Natural killer cell (primary cell): ENCODE measurements around the gene CLIP3. TPM values are rescaled to one million over a fixed set of nuclear protein-coding genes. Genes with fewer than 3 reads are reported as not detected.
"Not testable (repeated sequence)": the region's sequence is repeated elsewhere in the genome, so short reads cannot be mapped to it uniquely, and the experiment has no call there.

Source experiments
- ATAC-seq, 3 donors: fragments of 150-1000 bp in 2 of 3; fragments of 200-7000 bp in 1 of 3; cut with Tn5 transposase; 1 replicate in 1 of 3; 2 replicates in 2 of 3; pipeline ENCODE4 v1.10.0; 2021; ENCODE audit warnings: mild to moderate bottlenecking in 2 of 3, moderate library complexity in 2 of 3
- DNase-seq, 2 donors: peaks; one replicate each; pipeline versions ENCODE4 v3.0.0 to v3.0.0-alpha.2; 2013 to 2021; ENCODE audit warnings: mixed read lengths in 1 of 2
- H3K27ac ChIP-seq: one replicate; pipeline ENCODE4 v1.5.1; 2013; ENCODE audit warnings: mild to moderate bottlenecking, low read length
- H3K27me3 ChIP-seq: one replicate; pipeline ENCODE4 v1.6.1; 2013; ENCODE audit warnings: low read length; ENCODE audit not compliant: control insufficient read depth, insufficient read depth
- H3K36me3 ChIP-seq: one replicate; pipeline ENCODE4 v1.6.1; 2013; ENCODE audit warnings: low read length; ENCODE audit not compliant: control insufficient read depth, insufficient read depth
- H3K4me1 ChIP-seq: one replicate; pipeline ENCODE4 v1.6.1; 2013; ENCODE audit warnings: low read length; ENCODE audit not compliant: control insufficient read depth, insufficient read depth
- H3K4me3 ChIP-seq: one replicate; pipeline ENCODE4 v1.5.1; 2013; ENCODE audit warnings: low read length
- H3K9me3 ChIP-seq: one replicate; pipeline ENCODE4 v1.6.1; 2013; ENCODE audit warnings: low read length; ENCODE audit not compliant: control insufficient read depth, insufficient read depth
- H3K27ac Mint-ChIP-seq, 2 donors: one replicate each; pipeline ENCODE4 v1.8.0; 2022; ENCODE audit warnings: mild to moderate bottlenecking in 2 of 2, mixed read lengths in 2 of 2, moderate library complexity in 1 of 2
- H3K27me3 Mint-ChIP-seq, 2 donors: one replicate each; pipeline ENCODE4 v1.8.0; 2022; ENCODE audit warnings: low read depth in 2 of 2, mixed read lengths in 2 of 2
- H3K36me3 Mint-ChIP-seq: one replicate; pipeline ENCODE4 v1.8.0; 2022; ENCODE audit warnings: mixed read lengths
- H3K4me1 Mint-ChIP-seq, 2 donors: one replicate each; pipeline ENCODE4 v1.8.0; 2022; ENCODE audit warnings: mixed read lengths in 2 of 2
- H3K4me3 Mint-ChIP-seq: one replicate; pipeline ENCODE4 v1.8.0; 2022; ENCODE audit warnings: mild to moderate bottlenecking, moderate library complexity, mixed read lengths
- H3K9me3 Mint-ChIP-seq, 2 donors: one replicate each; pipeline ENCODE4 v1.8.0; 2022; ENCODE audit warnings: mixed read lengths in 2 of 2
- WGBS: methylation state at CpG from one replicate; pipeline ENCODE4 v1.1.7; 2013; ENCODE audit warnings: missing lambda C conversion rate; ENCODE audit not compliant: insufficient coverage; 5-methylcytosine and 5-hydroxymethylcytosine counted together
- intact Hi-C: fragments of 100-400 bp; cut with micrococcal nuclease; formaldehyde crosslinking; loops from one replicate; pipeline ENCODE4 v1.14.2; 2022
- total RNA-seq, 4 donors: library from RNA; stranded (reverse); fragments of 120-200 nt in 1 of 4; gene quantifications; one replicate each; pipeline versions ENCODE4 v1.2.3 to v1.2.4, GENCODE V29; 2013 to 2022
- TF ChIP-seq, protein P1 (sequence below): fragments of 200-600 bp; IDR thresholded peaks from one replicate; pipeline ENCODE4 v1.8.0; 2022; ENCODE audit warnings: antibody characterized with exemption

The CLIP3 gene
- total RNA-seq, 3 donors from 2014 or later (not counting 1 experiment from before 2014, with no cell fraction given): 0.33 to 2.1 (median 1.3) TPM

DNA sequence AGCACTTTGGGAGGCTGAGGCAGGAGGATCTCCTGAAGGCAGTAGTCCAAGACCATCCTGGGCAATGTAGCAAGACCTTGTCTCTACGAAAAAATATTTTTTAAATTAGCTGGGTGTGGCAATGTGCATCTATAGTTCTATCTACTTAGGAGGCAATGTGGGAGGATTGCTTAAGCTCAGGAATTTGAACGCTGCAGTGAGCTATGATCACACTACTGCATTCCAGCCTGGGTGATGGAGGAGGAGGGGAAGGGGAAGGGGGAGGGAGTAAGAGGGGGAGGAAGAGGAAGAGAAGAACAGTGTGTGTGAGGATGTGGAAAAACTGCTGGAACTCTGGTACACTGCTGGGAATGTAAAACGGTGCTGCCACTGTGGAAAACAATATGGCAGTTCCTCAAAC lies 9.2 kb upstream of the CLIP3 start:
- Mint-ChIP-seq H3K9me3 (no peaks in the 10 kb centered on the region), H3K27me3 (no peaks in the 10 kb centered on the region), H3K36me3 (no peaks in the 10 kb centered on the region), H3K4me3 (no peak overlapping the region), H3K4me1 (peaks cover 7 to 8% of the 10 kb centered on the region in 2 donors), H3K27ac (no peak overlapping the region)
- TF ChIP-seq, protein P1, sequence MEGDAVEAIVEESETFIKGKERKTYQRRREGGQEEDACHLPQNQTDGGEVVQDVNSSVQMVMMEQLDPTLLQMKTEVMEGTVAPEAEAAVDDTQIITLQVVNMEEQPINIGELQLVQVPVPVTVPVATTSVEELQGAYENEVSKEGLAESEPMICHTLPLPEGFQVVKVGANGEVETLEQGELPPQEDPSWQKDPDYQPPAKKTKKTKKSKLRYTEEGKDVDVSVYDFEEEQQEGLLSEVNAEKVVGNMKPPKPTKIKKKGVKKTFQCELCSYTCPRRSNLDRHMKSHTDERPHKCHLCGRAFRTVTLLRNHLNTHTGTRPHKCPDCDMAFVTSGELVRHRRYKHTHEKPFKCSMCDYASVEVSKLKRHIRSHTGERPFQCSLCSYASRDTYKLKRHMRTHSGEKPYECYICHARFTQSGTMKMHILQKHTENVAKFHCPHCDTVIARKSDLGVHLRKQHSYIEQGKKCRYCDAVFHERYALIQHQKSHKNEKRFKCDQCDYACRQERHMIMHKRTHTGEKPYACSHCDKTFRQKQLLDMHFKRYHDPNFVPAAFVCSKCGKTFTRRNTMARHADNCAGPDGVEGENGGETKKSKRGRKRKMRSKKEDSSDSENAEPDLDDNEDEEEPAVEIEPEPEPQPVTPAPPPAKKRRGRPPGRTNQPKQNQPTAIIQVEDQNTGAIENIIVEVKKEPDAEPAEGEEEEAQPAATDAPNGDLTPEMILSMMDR: no peak
- ATAC-seq (no peak), DNase-seq (no peak)
- WGBS: 72% methylated on average over 3 of the region's 3 CpGs
- Histone ChIP-seq H3K4me3 (no peak overlapping the region), H3K4me1 (peaks cover 2% of the 10 kb centered on the region), H3K9me3 (no peaks in the 10 kb centered on the region), H3K27ac (no peak overlapping the region), H3K36me3 (no peaks in the 10 kb centered on the region), H3K27me3 (no peaks in the 10 kb centered on the region)
- intact Hi-C loops: no loop called here

DNA sequence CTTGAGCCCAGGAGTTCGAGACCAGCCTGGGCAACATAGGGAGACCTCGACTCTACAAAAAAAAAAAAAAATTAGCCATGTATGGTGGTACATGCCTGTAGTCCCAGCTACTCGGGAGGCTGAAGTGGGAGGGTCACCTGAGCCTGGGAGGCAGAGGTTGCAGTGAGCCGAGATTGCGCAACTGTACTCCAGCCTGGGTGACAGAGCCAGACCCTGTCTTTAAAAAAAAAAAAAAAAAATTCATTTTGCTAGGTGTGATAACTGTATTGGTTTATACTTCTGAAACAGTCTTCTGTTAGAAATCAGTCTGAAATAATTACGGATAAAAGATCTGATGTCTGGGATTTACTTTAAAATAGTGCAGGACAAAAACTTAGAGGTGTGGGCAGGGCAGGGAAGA lies 8.4 kb upstream of the CLIP3 start:
- H3K36me3 ChIP-seq, H3K4me3 Mint-ChIP-seq, H3K27me3 ChIP-seq, H3K36me3 Mint-ChIP-seq, H3K4me1 ChIP-seq, DNase-seq, ATAC-seq, intact Hi-C loops, H3K27ac ChIP-seq, H3K27me3 Mint-ChIP-seq, H3K9me3 Mint-ChIP-seq, H3K9me3 ChIP-seq, H3K27ac Mint-ChIP-seq, H3K4me3 ChIP-seq: not testable (repeated sequence)
- peaks cover 8 to 12% of the 10 kb centered on the region in 2 donors for H3K4me1 Mint-ChIP-seq
- 94% methylated on average over 6 of the region's 6 CpGs for WGBS

DNA sequence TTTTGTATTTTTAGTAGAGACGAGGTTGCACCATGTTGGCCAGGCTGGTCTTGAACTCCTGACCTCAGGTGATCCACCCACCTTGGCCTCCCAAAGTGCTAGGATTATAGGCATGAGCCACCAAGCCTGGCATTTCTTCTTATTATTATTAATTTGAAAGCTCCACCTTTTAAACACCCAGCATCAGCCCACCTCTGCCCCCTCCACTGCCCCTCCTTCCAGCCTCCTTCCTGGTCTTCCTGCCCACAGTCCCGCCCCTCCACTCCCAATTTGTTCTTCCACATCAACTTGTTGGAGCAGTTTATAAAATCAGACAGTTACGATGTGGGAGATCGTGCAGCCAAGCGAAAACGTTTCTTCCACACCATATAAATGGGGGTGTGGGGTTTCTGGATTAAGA lies 7.8 kb upstream of the CLIP3 start:
- Mint-ChIP-seq H3K27ac (no peak overlapping the region), H3K27me3 (no peaks in the 10 kb centered on the region), H3K9me3 (no peaks in the 10 kb centered on the region), H3K4me3 (no peak overlapping the region), H3K36me3 (no peaks in the 10 kb centered on the region), H3K4me1 (peaks cover 8 to 17% of the 10 kb centered on the region in 2 donors)
- Histone ChIP-seq H3K9me3 (no peaks in the 10 kb centered on the region), H3K27ac (no peak overlapping the region), H3K27me3 (no peaks in the 10 kb centered on the region), H3K4me1 (peaks cover 8% of the 10 kb centered on the region), H3K4me3 (no peak overlapping the region), H3K36me3 (no peaks in the 10 kb centered on the region)
- 91% methylated on average over 2 of the region's 6 CpGs for WGBS
- intact Hi-C loops: no loop called here
- TF ChIP-seq, protein P1: no peak
- ATAC-seq: no peak
- DNase-seq: no peak

DNA sequence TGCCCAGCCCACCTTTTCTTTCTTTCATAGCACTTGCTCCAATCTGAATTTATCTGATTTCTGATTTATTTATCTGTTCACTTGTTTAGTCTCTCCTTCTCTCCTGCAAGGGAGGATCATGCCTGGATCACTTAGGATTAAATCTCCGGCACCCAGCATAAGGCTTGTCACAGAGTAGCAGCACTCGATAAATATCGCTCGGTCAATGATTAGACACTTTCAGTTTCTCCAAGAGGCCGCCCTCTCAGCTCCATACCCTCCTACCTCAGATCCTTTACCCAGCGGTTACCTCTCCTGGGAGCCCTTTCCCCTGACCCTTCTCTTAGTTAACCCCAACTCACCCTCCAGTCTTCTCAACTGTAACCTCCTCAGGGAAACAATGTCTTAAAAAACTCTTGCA lies 1.4 kb downstream of the CLIP3 start:
- Mint-ChIP-seq H3K4me3 (no peak overlapping the region), H3K36me3 (no peaks in the 10 kb centered on the region)
- WGBS: 97% methylated on average over 6 of the region's 6 CpGs

More for the DNA sequence above, 1.4 kb downstream of the CLIP3 start:
- H3K4me3 ChIP-seq: no peak overlapping the region
- no peaks in the 10 kb centered on the region for H3K27me3 ChIP-seq
- Mint-ChIP-seq H3K4me1 (peaks cover 0 to 29% of the 10 kb centered on the region in 2 donors), H3K27ac (no peak overlapping the region), H3K9me3 (no peaks in the 10 kb centered on the region), H3K27me3 (no peaks in the 10 kb centered on the region)
- H3K9me3 ChIP-seq: no peaks in the 10 kb centered on the region
- ATAC-seq: no peak
- TF ChIP-seq, protein P1: no peak
- peaks cover 12% of the 10 kb centered on the region for H3K4me1 ChIP-seq
- no peak for DNase-seq
- H3K27ac ChIP-seq: no peak overlapping the region
- H3K36me3 ChIP-seq: no peaks in the 10 kb centered on the region
- intact Hi-C loops: no loop called here
